Psoas muscle (tissue), 8 donors: ENCODE data around the gene GPR101. TPM values are rescaled to one million over a fixed set of nuclear protein-coding genes. Genes with fewer than 3 reads are reported as not detected.
A peak's percentile ranks its signal among the peaks of the same experiment; 100 is the strongest.

ENCODE experiments used
- ATAC-seq, 4 donors: fragments of 200-7000 bp; cut with Tn5 transposase; one replicate each; pipeline ENCODE4 v1.9.1; 2020; ENCODE audit warnings: moderate library complexity in 3 of 4, mild to moderate bottlenecking in 2 of 4
- DNase-seq, 2 donors: peaks; one replicate each; pipeline ENCODE4 v3.0.0-alpha.2; 2020
- H3K27ac ChIP-seq: fragments of 200-600 bp; one replicate; pipeline ENCODE4 v1.8.0; 2022
- H3K27me3 ChIP-seq, 3 donors: fragments of 200-600 bp in 1 of 3; one replicate each; pipeline versions ENCODE4 v1.6.1 to v1.8.0; 2013 to 2022; ENCODE audit warnings: low read length in 2 of 3, mild to moderate bottlenecking in 2 of 3, moderate library complexity in 1 of 3; ENCODE audit not compliant: insufficient read depth in 3 of 3
- H3K36me3 ChIP-seq, 2 donors: fragments of 200-600 bp in 1 of 2; one replicate each; pipeline versions ENCODE4 v1.6.1 to v1.8.0; 2013 to 2022; ENCODE audit warnings: low read depth in 1 of 2, mild to moderate bottlenecking in 1 of 2, moderate library complexity in 1 of 2; ENCODE audit not compliant: insufficient read depth in 1 of 2
- H3K4me1 ChIP-seq: fragments of 200-600 bp; one replicate; pipeline ENCODE4 v1.8.0; 2022
- H3K4me3 ChIP-seq: fragments of 200-600 bp; one replicate; pipeline ENCODE4 v1.8.0; 2022; ENCODE audit warnings: mild to moderate bottlenecking
- H3K9me3 ChIP-seq: fragments of 200-600 bp; one replicate; pipeline ENCODE4 v1.8.0; 2022
- WGBS, 3 donors: extraction: QIAGEN DNeasy Blood & Tissue Kit; methylation state at CpG; one replicate each; pipeline versions ENCODE4 v1.1.6 to v1.1.7; 2013; 5-methylcytosine and 5-hydroxymethylcytosine counted together
- intact Hi-C, 2 donors: fragments of 100-400 bp; cut with DNase I; formaldehyde crosslinking; loops; one replicate each; pipeline versions ENCODE4 v1.11.0 to v1.14.2; 2022
- long read RNA-seq, 2 donors: library from polyadenylated mRNA; unstranded; transcript quantifications; one replicate each; pipeline ENCODE4 v2.0.0, GENCODE V29; 2021
- polyA plus RNA-seq, 3 donors: library from polyadenylated mRNA; stranded (reverse); fragments of 200-250 nt; gene quantifications; one replicate each; pipeline ENCODE4 v1.2.3, GENCODE V29; 2013
- total RNA-seq, 4 donors: library from RNA; stranded (reverse); fragmentation: NEBNext Ultra II Directional in 2 of 4; extraction: Animal tissue kit (Norgen Biotek cat#: 25700) in 2 of 4; gene quantifications; one replicate each; pipeline versions ENCODE4 v1.2.1 to v1.2.4, GENCODE V29; 2021 to 2023
- TF ChIP-seq, protein P1 (sequence below): fragments of 200-600 bp; IDR thresholded peaks from one replicate; pipeline ENCODE4 v1.8.0; 2022; ENCODE audit warnings: antibody characterized with exemption
- donor health status: healthy with polysubstance abuse.
- donor health status: DM: no; HTN: no; CAD: no; lungs with moderate emphysema.
- donor health status: Bipolar disorder and iron deficiency.
- donor health status: healthy.
- donor health status: DM: yes; HTN: yes; CAD: no.
- donor health status: DM: no; HTN: no; CAD: no.
- donor health status: DM: no; HTN: no; CAD: no.
- donor health status: DM: yes; HTN: yes; CAD: no.

GPR101 gene, protein sequence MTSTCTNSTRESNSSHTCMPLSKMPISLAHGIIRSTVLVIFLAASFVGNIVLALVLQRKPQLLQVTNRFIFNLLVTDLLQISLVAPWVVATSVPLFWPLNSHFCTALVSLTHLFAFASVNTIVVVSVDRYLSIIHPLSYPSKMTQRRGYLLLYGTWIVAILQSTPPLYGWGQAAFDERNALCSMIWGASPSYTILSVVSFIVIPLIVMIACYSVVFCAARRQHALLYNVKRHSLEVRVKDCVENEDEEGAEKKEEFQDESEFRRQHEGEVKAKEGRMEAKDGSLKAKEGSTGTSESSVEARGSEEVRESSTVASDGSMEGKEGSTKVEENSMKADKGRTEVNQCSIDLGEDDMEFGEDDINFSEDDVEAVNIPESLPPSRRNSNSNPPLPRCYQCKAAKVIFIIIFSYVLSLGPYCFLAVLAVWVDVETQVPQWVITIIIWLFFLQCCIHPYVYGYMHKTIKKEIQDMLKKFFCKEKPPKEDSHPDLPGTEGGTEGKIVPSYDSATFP
- total RNA-seq (not detected), polyA plus RNA-seq (not detected)
- long read RNA-seq, donor 1, result 0 reads
- long read RNA-seq, donor 2, result 0 reads

DNA sequence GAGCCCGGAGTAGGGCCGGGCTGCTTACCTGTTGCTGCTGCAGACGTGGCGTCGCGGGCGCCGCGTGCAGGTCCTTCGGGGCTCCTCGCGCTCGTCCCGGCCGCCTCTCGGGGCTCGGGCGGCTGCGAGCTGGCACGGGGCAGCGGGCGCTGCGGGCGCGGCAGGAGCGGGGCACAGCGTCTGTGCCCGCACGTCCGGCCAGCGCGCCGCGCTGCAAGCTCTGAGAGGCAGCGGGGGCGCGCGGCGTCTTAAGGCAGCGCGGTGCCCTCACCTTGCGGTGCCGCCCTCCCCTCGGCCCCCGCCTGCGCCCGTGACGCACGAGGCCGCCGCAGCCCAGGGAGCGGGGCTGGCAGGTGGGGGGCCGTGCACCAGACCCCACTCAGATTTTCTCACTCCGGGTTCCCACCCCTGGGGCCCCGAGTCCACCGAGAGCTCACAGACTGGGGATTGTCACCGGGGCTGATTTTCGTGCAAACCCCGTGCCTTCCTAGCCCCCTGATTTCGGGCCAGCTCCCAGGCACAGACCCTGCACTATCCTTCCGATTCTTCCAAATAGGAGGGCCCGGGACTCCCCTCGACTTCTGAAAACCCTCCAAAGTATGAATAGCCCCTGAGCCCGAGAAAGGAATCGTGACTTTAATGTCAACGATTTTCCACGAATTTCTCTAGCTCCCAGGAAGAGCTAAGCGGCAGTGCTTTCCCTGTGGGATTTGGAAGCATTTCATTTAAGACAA lies at the start of gene GPR101:
Gene GPR101 (minus strand): TSS at position 222 of the 734 bp plus-strand sequence. CDS start 2,321 bp downstream, outside the sequence.
- Histone ChIP-seq H3K9me3 (no peaks in the 10 kb centered on the region), H3K4me1 (peaks cover 5% of the 10 kb centered on the region), H3K27me3 (peaks cover 0 to 80% (median 4%) of the 10 kb centered on the region in 3 donors), H3K36me3 (no peaks in the 10 kb centered on the region), H3K27ac (no peak within 1 kb of the TSS), H3K4me3 (peak within 1 kb of the TSS; percentile 28)
- 2 to 26% (median 3%) methylated on average over 11 to 68 of the region's 68 CpGs for WGBS, 3 donors
- no peak for ATAC-seq
- TF ChIP-seq, protein P1, sequence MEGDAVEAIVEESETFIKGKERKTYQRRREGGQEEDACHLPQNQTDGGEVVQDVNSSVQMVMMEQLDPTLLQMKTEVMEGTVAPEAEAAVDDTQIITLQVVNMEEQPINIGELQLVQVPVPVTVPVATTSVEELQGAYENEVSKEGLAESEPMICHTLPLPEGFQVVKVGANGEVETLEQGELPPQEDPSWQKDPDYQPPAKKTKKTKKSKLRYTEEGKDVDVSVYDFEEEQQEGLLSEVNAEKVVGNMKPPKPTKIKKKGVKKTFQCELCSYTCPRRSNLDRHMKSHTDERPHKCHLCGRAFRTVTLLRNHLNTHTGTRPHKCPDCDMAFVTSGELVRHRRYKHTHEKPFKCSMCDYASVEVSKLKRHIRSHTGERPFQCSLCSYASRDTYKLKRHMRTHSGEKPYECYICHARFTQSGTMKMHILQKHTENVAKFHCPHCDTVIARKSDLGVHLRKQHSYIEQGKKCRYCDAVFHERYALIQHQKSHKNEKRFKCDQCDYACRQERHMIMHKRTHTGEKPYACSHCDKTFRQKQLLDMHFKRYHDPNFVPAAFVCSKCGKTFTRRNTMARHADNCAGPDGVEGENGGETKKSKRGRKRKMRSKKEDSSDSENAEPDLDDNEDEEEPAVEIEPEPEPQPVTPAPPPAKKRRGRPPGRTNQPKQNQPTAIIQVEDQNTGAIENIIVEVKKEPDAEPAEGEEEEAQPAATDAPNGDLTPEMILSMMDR, result no peak
- intact Hi-C loops, result no loop called here
- DNase-seq, result no peak

DNA sequence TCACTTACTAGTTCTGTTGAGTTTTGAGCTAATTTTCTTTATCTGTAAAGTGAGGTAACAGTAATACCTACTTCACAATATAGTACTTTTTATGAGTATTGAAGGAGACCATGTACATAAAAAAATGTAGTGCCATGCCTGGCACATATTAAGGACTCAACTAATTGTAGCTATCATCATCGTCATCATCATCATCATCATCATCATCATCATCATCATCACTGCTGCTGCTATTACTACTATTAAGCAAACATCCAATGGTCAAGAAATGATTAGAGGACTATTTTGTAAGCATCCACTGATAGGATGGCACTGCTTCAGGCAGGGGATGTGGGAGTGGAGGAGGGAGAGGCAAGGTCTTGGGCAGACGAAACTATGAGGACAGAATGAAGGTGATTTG lies 47.4 kb upstream of the GPR101 start:
- Histone ChIP-seq H3K4me1 (no peaks in the 10 kb centered on the region), H3K9me3 (no peaks in the 10 kb centered on the region), H3K27ac (no peak overlapping the region), H3K36me3 (no peaks in the 10 kb centered on the region), H3K4me3 (no peak overlapping the region), H3K27me3 (no peaks in the 10 kb centered on the region)
- TF ChIP-seq, protein P1, result no peak
- DNase-seq, result no peak
- 76 to 86% (median 83%) methylated on average over 2 of the region's 2 CpGs for WGBS, 3 donors
- ATAC-seq, result no peak
- intact Hi-C loops, result no loop called here

DNA sequence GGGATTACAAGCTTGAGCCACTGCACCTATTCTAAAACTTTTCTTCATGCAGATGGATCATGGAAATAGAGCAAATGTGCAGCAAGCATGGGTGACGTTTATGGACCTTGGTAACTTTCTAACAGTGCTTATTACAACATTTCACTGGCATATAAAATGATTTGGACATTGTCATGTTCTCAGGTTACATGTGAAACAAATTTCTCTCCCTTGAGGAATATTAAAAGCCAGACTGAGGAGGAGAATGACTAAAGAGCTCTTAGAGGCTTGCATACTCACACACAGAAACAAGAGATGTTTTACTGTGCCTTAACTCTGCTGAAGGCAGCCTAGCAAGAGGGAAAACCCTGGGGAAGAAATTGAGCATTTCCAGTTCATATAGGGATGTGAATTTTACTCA lies 38.6 kb upstream of the GPR101 start:
- intact Hi-C loops, result no loop called here
- H3K4me1 ChIP-seq, result no peaks in the 10 kb centered on the region
- H3K4me3 ChIP-seq, result no peak overlapping the region
- H3K27ac ChIP-seq, result no peak overlapping the region
- ATAC-seq, result no peak
- H3K36me3 ChIP-seq, result no peaks in the 10 kb centered on the region
- WGBS, 3 donors, result 9 to 16% (median 14%) methylated on average over 1 of the region's 1 CpG
- DNase-seq, result no peak
- H3K27me3 ChIP-seq, result peaks cover 0 to 6% (median 0%) of the 10 kb centered on the region in 3 donors
- no peaks in the 10 kb centered on the region for H3K9me3 ChIP-seq
- TF ChIP-seq, protein P1, result no peak

DNA sequence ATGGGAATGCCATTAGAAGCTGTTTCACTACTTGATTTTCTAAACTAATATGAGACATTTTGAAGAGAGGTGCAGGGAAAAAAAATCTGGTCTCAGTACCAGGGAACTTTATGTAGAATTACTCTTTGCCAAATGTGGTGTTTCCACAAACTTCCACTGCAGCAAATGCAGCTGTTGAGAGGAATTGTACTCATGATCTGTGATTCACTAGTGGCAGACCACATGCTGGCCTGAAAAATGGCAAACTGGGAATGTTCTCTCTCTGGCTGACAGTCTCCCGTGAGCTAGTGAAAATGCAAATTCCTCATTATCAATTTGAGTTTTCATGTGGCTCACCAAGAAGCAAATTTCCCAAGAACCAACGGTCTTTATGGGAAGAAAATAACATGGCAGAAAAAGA lies 37.8 kb upstream of the GPR101 start:
- no peaks in the 10 kb centered on the region for H3K4me1 ChIP-seq
- no peaks in the 10 kb centered on the region for H3K36me3 ChIP-seq
- no peak for ATAC-seq
- intact Hi-C loops, result no loop called here
- H3K27ac ChIP-seq, result no peak overlapping the region
- no peaks in the 10 kb centered on the region for H3K9me3 ChIP-seq
- TF ChIP-seq, protein P1, result no peak
- 39 to 56% (median 41%) methylated on average over 2 of the region's 2 CpGs for WGBS, 3 donors
- H3K27me3 ChIP-seq, result peaks cover 0 to 6% (median 0%) of the 10 kb centered on the region in 3 donors
- no peak overlapping the region for H3K4me3 ChIP-seq
- DNase-seq, result no peak
